Type B pancreatic cell (in vitro differentiated cells): Measurements from ENCODE around the gene CCDC157. TPM values are rescaled to one million over a fixed set of nuclear protein-coding genes. Genes with fewer than 3 reads are reported as not detected.

Experiments
- DNase-seq: peaks from one replicate; pipeline ENCODE4 v3.0.0; 2021; ENCODE audit warnings: mixed read lengths; ENCODE audit not compliant: unreplicated experiment; ENCODE audit errors: extremely low spot score
- H3K27ac Mint-ChIP-seq: 2 replicates; pipeline ENCODE4 v1.8.0; 2021; ENCODE audit warnings: mild to moderate bottlenecking, mixed read lengths
- H3K27me3 Mint-ChIP-seq: 2 replicates; pipeline ENCODE4 v1.8.0; 2021; ENCODE audit warnings: mixed read lengths
- H3K36me3 Mint-ChIP-seq: 2 replicates; pipeline ENCODE4 v1.8.0; 2021; ENCODE audit warnings: mixed read lengths
- H3K4me1 Mint-ChIP-seq: one replicate; pipeline ENCODE4 v1.8.0; 2021; ENCODE audit warnings: mixed read lengths; ENCODE audit not compliant: unreplicated experiment
- H3K4me3 Mint-ChIP-seq: 2 replicates; pipeline ENCODE4 v1.8.0; 2021; ENCODE audit warnings: mild to moderate bottlenecking, mixed read lengths
- H3K9me3 Mint-ChIP-seq: 2 replicates; pipeline ENCODE4 v1.8.0; 2021; ENCODE audit warnings: mixed read lengths
- total RNA-seq: library from RNA; stranded (reverse); gene quantifications from 2 replicates; pipeline ENCODE4 v1.2.1, GENCODE V29; 2021; ENCODE audit warnings: low replicate concordance
- TF ChIP-seq, protein P1 (sequence below): fragments of 200-600 bp; sonication (generic); conservative IDR thresholded peaks from 2 replicates; pipeline ENCODE4 v1.5.0; 2021; ENCODE audit warnings: antibody characterized with exemption, mild to moderate bottlenecking

Gene CCDC157
- total RNA-seq, 1 donor from 2014 or later, result 9.4 TPM

DNA sequence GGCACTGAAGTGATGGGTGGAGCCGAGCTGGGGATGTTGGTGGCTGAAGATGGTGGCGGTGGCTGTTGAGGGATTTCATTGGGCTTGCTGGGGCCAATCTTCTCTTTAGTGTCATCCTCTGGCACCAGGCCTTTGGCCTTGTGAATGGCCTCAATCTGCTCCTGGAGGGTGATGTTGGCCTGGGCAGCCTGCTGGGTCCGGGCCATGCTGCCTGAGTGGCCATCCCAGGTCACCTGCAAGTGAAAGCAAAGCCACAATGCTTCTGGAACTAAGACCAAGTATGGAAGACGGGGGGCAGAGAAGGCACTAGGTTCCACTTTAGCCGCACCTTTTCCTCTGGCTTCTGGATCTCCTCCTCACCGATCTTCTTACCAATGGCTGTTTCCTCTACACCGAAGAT lies 18.0 kb upstream of the CCDC157 start:
- no peak overlapping the region for H3K4me3 Mint-ChIP-seq
- H3K36me3 Mint-ChIP-seq, result peaks cover 32% of the 10 kb centered on the region
- H3K9me3 Mint-ChIP-seq, result no peaks in the 10 kb centered on the region
- H3K4me1 Mint-ChIP-seq, result no peaks in the 10 kb centered on the region
- H3K27ac Mint-ChIP-seq, result no peak overlapping the region
- TF ChIP-seq, protein P1, sequence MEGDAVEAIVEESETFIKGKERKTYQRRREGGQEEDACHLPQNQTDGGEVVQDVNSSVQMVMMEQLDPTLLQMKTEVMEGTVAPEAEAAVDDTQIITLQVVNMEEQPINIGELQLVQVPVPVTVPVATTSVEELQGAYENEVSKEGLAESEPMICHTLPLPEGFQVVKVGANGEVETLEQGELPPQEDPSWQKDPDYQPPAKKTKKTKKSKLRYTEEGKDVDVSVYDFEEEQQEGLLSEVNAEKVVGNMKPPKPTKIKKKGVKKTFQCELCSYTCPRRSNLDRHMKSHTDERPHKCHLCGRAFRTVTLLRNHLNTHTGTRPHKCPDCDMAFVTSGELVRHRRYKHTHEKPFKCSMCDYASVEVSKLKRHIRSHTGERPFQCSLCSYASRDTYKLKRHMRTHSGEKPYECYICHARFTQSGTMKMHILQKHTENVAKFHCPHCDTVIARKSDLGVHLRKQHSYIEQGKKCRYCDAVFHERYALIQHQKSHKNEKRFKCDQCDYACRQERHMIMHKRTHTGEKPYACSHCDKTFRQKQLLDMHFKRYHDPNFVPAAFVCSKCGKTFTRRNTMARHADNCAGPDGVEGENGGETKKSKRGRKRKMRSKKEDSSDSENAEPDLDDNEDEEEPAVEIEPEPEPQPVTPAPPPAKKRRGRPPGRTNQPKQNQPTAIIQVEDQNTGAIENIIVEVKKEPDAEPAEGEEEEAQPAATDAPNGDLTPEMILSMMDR, result no peak
- no peaks in the 10 kb centered on the region for H3K27me3 Mint-ChIP-seq
- no peak for DNase-seq

DNA sequence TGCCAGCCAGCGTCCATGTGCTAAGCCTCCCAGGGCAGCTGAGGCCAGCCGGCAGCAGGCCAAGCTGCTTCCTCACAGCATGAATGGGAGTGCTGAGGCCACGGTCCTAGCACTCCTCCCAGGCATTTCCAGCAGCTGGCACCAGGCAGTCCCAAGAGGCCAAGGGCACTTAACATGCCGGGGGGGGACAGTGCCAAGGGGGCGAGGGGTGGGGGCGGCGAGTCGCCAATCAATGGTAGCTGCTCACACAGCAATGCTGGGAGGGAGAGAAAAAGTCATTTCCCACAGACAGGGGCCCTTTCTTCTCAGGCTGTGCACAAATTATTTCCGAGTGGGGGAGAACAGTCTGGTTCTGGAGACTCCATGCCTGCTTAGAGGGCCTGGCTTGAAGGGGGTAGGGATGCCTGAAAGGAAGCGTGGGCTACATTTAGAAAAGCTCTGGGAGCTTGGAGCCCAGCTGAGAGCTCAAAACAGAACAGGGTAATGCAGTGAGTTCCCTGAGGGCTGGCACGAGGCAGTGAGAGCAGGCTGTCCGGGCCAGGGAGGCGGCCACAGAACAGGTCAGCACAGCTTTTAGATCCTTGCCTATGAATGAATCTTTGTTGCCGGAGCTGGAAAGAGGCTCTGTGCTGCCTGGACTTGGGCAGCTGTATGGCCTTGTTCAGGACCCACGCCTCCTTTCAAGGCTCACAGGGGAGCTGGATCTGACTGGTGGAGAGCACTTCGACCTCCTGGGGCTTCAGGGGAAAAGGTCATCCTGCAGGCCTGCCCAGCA lies 15.7 kb upstream of the CCDC157 start:
- Mint-ChIP-seq H3K27ac (no peak overlapping the region), H3K27me3 (no peaks in the 10 kb centered on the region), H3K4me3 (no peak overlapping the region), H3K36me3 (peaks cover 34% of the 10 kb centered on the region), H3K4me1 (no peaks in the 10 kb centered on the region), H3K9me3 (no peaks in the 10 kb centered on the region)
- TF ChIP-seq, protein P1, result no peak
- no peak for DNase-seq

DNA sequence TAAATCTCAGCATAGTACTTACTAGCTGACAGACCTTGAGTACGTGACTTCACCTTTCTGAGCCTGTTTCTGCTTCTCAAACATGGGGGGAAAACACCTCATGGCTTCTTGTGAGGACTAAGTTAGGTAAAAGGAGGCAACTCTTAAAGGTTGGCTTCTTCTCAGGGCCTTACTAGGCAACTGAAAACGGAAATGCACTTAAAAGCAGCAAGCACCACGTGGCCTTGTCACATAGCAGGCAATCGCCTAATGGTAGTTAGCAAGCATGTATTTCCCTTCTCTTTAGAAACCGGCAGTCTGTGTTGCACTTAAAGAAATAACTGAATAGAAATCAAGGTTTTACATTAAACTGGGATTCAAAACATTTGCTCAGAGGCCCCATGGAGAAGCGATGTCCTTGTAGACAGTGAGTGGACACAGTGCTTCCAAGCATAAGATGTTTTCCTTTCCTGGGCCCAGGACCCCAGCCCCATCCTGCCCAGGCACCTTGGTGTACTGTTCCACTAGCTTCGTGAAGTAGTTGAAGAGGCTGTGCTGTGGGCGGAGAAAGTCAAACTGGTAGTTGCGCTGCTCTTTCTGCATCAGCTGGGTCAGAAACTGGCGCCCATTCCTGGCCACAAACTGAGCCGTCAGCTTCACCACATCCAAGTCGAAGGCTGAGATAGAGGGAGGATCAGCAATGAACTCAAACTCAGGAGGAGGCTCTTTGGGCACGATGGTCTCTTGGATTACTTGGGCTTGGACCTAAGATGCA lies 12.2 kb upstream of the CCDC157 start:
- H3K36me3 Mint-ChIP-seq, result peaks cover 34% of the 10 kb centered on the region
- H3K4me1 Mint-ChIP-seq, result no peaks in the 10 kb centered on the region
- H3K27ac Mint-ChIP-seq, result no peak overlapping the region
- H3K27me3 Mint-ChIP-seq, result no peaks in the 10 kb centered on the region
- H3K9me3 Mint-ChIP-seq, result no peaks in the 10 kb centered on the region
- H3K4me3 Mint-ChIP-seq, result no peak overlapping the region
- no peak for DNase-seq
- TF ChIP-seq, protein P1, result no peak

DNA sequence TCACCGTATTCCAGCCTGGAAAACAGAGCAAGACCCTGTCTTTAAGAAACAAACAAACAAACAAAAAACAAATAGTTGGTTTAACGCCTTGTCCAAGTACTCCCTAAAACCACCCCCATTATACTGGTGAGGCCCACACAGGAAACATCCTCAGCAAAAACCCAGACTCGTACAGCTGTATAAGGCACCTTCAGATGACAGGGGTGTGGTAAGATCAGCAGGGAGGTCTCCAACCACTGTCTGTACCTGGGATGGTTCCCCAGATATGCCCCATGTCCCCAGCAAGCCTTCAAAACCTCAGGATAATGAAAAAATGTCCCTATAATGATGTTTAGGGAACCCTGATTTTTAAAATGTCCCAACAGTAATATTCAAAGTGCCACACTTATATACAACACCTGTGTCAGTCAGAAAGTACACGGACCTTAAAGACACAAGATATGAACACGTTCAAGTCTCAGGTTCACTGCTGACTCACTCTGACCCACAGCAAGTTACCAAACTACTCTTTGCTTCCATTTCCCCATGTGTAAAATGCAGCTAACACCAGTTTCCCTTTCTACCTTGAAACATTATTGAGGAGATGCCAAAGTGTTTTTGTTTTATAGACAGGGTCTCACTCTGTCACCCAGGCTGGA lies 9.4 kb upstream of the CCDC157 start:
- peaks cover 34% of the 10 kb centered on the region for H3K36me3 Mint-ChIP-seq
- no peak overlapping the region for H3K4me3 Mint-ChIP-seq
- no peak overlapping the region for H3K27ac Mint-ChIP-seq
- TF ChIP-seq, protein P1, result no peak
- no peak for DNase-seq
- no peaks in the 10 kb centered on the region for H3K27me3 Mint-ChIP-seq
- no peaks in the 10 kb centered on the region for H3K4me1 Mint-ChIP-seq
- no peaks in the 10 kb centered on the region for H3K9me3 Mint-ChIP-seq

DNA sequence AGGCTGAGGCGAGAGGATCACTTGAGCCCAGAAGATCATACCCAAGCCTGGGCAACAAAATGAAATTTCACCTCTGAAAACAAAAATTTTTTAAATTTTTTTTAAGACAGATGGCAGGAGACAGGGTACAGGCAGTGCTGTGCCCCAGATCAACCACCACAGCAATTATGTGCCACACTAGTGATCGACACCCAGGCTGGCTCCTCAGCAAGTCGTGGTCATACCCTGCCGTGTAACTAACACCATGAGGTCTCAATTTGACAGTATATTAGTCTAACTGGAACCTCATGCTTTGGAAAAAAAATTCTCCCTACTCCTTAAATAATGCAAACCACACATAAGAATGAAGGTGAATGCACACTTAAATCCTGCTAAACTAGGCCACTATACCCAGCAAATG lies 8.4 kb upstream of the CCDC157 start:
- peaks cover 30% of the 10 kb centered on the region for H3K36me3 Mint-ChIP-seq
- no peak overlapping the region for H3K4me3 Mint-ChIP-seq
- peaks cover under 1% of the 10 kb centered on the region for H3K4me1 Mint-ChIP-seq
- H3K27me3 Mint-ChIP-seq, result no peaks in the 10 kb centered on the region
- H3K9me3 Mint-ChIP-seq, result no peaks in the 10 kb centered on the region
- TF ChIP-seq, protein P1, result no peak
- no peak for DNase-seq
- peak overlapping the region; percentile 63 for H3K27ac Mint-ChIP-seq
